ENCODE measurements around the gene DPP10.
"Not testable (repeated sequence)": the region's sequence is repeated elsewhere in the genome, so short reads cannot be mapped to it uniquely, and the experiment has no call there.

DPP10 gene

GRCh38 chr2:115396579-115396978, 954.1 kb downstream of the DPP10 start:
- H3K4me3 ChIP-seq (replicated peaks in 1 of 2; ENCODE audit: low read depth in 2 of 2, low read length in 2 of 2), result no peak overlapping the region
- DNase-seq (ENCODE audit: low read depth in 2 of 2), result no peak
- TF ChIP-seq CTCF (IDR thresholded peaks at IDR 0.05; ENCODE audit: low read depth, low read length), result no peak

GRCh38 chr2:115400940-115401339, 958.5 kb downstream of the DPP10 start:
- no peak for DNase-seq (ENCODE audit: low read depth in 2 of 2)
- H3K4me3 ChIP-seq (replicated peaks in 1 of 2; ENCODE audit: low read depth in 2 of 2, low read length in 2 of 2), result no peak overlapping the region
- TF ChIP-seq CTCF (IDR thresholded peaks at IDR 0.05; ENCODE audit: low read depth, low read length), result no peak

DNA sequence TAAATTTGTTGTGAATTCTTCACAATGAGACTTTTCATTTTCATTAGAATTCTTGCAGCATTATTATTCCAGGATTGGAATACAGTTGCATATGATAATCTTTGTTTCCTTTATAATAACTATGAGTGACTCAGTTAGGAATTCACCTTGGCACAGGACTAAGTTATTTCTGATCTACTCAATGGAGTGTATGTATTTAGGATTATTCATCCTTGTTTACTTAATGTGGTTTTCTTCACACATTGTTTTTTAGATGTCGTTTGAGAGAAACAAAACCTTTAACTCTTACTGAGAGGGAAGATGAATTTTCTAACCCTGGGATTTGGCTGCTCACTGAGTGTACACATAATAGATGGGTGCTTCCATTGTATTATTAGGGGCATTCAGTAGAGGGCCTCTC, 970.1 kb downstream of the DPP10 start:
- TF ChIP-seq CTCF (IDR thresholded peaks at IDR 0.05; ENCODE audit: low read depth, low read length), result no peak
- DNase-seq (ENCODE audit: low read depth in 2 of 2), result peak; percentile 28 to 50
- H3K4me3 ChIP-seq (replicated peaks in 1 of 2; ENCODE audit: low read depth in 2 of 2, low read length in 2 of 2), result no peak overlapping the region

GRCh38 chr2:115413791-115414190, 971.4 kb downstream of the DPP10 start:
- H3K4me3 ChIP-seq (replicated peaks in 1 of 2; ENCODE audit: low read depth in 2 of 2, low read length in 2 of 2), result no peak overlapping the region
- DNase-seq (ENCODE audit: low read depth in 2 of 2), result peak in 1 of 2 donors; percentile 40
- TF ChIP-seq CTCF (IDR thresholded peaks at IDR 0.05; ENCODE audit: low read depth, low read length), result no peak

- no peak for TF ChIP-seq CTCF (IDR thresholded peaks at IDR 0.05; ENCODE audit: low read depth, low read length)
- no peak overlapping the region for H3K4me3 ChIP-seq (replicated peaks in 1 of 2; ENCODE audit: low read depth in 2 of 2, low read length in 2 of 2)
- peak; percentile 61 to 68 for DNase-seq (ENCODE audit: low read depth in 2 of 2)
These were observed 972.0 kb downstream of the DPP10 start for GRCh38 chr2:115414466-115414865.

GRCh38 chr2:115422004-115422634, 979.7 kb downstream of the DPP10 start:
- no peak for DNase-seq (ENCODE audit: low read depth in 2 of 2)
- TF ChIP-seq CTCF (IDR thresholded peaks at IDR 0.05; ENCODE audit: low read depth, low read length), result no peak
- no peak overlapping the region for H3K4me3 ChIP-seq (replicated peaks in 1 of 2; ENCODE audit: low read depth in 2 of 2, low read length in 2 of 2)

DNA sequence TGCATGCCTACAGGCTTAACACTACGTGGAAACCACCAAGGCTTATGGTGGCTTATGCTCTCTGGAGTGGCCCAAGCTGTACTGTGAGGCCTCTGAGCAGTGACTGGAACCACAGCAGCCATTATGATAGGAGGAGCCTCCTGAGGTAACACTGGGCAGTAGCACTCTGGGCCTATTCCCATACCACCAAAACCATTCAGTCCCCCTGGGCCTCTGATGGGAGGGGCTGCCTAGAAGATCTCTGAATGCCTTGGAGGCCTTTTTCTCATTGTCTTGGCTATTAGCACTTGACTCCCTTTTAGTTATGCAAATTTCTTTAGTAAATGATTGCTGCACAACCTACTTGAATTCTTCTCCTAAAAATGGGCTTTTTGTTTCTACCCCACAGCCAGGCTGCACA, 985.0 kb downstream of the DPP10 start:
- no peak for TF ChIP-seq CTCF (IDR thresholded peaks at IDR 0.05; ENCODE audit: low read depth, low read length)
- no peak overlapping the region for H3K4me3 ChIP-seq (replicated peaks in 1 of 2; ENCODE audit: low read depth in 2 of 2, low read length in 2 of 2)
- DNase-seq (ENCODE audit: low read depth in 2 of 2), result no peak

DNA sequence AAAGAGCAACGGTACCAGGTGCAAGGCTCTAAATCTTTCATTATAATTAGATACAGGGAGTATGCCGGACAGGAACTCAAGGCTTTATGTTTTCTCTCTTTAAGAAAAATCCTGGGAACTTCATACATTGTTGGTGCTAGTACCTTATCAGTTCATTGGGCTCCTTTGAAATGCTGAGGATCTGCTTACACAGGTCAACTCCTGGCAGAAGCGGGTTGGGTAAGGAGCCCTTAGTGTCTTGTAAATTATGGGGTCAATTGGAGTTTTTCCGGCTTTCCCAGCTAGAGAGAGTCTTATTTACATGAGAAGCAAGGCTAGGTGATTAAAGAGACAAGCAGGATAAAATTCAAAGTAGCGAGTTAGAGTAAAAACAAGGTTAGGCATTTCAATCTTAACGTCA, 998.3 kb downstream of the DPP10 start:
- DNase-seq (ENCODE audit: low read depth in 2 of 2); H3K4me3 ChIP-seq (replicated peaks in 1 of 2; ENCODE audit: low read depth in 2 of 2, low read length in 2 of 2): not testable (repeated sequence)

All from cardiac fibroblast (primary cell).